ENCODE results near the gene DDX43.

Gene DDX43

GRCh38 chr6:73413102-73413501 lies 18.5 kb downstream of the DDX43 start:
- no peak for TF ChIP-seq ZFX (IDR thresholded peaks at IDR 0.05; ENCODE audit: borderline replicate concordance)
- TF ChIP-seq, protein P1, sequence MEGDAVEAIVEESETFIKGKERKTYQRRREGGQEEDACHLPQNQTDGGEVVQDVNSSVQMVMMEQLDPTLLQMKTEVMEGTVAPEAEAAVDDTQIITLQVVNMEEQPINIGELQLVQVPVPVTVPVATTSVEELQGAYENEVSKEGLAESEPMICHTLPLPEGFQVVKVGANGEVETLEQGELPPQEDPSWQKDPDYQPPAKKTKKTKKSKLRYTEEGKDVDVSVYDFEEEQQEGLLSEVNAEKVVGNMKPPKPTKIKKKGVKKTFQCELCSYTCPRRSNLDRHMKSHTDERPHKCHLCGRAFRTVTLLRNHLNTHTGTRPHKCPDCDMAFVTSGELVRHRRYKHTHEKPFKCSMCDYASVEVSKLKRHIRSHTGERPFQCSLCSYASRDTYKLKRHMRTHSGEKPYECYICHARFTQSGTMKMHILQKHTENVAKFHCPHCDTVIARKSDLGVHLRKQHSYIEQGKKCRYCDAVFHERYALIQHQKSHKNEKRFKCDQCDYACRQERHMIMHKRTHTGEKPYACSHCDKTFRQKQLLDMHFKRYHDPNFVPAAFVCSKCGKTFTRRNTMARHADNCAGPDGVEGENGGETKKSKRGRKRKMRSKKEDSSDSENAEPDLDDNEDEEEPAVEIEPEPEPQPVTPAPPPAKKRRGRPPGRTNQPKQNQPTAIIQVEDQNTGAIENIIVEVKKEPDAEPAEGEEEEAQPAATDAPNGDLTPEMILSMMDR (IDR thresholded peaks at IDR 0.05), result no peak
- no peak overlapping the region for H3K27ac ChIP-seq

DNA sequence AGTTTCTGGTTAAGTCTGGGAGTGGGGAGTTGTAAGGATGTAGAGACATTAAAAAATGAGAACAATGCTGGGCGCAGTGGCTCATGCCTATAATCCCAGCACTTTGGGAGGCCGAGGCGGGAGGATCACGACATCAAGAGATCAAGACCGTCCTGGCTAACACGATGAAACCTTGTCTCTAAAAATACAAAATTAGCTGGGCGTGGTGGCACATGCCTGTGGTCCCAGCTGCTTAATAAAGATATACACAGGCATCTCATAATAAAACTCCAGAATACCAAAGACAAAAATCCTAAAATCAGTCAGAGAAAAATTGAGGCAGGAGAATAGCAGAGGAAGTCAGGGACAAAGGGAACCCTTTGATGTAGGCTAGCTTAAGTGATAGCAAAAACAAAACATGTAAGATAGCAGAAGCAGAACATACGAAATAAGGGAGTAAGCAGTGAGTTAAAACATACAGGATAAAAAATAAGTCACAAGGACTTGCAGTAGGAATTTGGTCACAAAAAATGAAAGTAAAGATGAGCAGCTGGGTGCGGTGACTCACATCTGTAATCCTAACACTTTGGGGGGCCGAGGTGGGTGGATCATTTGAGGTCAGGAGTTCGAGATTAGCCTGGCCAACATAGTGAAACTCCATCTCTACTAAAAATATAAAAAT lies 23.6 kb downstream of the DDX43 start:
- no peak overlapping the region for H3K27ac ChIP-seq
- TF ChIP-seq, protein P1 (IDR thresholded peaks at IDR 0.05), result no peak
- TF ChIP-seq ZFX (IDR thresholded peaks at IDR 0.05; ENCODE audit: borderline replicate concordance), result no peak

DNA sequence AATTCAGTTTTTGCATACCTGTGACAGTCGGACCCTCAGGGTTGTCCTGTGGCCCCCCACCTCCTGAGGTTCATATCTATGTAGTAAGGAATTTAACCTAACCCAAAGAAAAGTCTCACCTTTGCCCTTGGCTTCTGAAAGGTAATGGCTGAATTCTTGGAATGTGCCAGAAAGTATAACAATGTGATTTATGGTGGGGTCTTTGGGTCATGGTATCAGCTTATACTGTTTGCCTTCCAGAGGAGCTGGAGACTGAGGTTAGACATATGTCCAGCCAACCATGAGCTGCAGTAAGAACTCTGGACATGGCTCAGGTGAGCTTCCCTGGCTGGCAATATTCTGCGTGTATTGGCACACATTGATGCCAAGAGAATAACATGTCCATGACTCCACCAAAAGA lies 26.9 kb downstream of the DDX43 start:
- peak overlapping the region; percentile 15; the same call in 1 of the 2 replicates for H3K27ac ChIP-seq
- TF ChIP-seq, protein P1 (IDR thresholded peaks at IDR 0.05), result no peak
- TF ChIP-seq ZFX (IDR thresholded peaks at IDR 0.05; ENCODE audit: borderline replicate concordance), result no peak

GRCh38 chr6:73435236-73435635 lies 40.6 kb downstream of the DDX43 start:
- no peak overlapping the region for H3K27ac ChIP-seq
- no peak for TF ChIP-seq ZFX (IDR thresholded peaks at IDR 0.05; ENCODE audit: borderline replicate concordance)
- TF ChIP-seq, protein P1 (IDR thresholded peaks at IDR 0.05), result no peak

- no peak for TF ChIP-seq ZFX (IDR thresholded peaks at IDR 0.05; ENCODE audit: borderline replicate concordance)
- TF ChIP-seq, protein P1 (IDR thresholded peaks at IDR 0.05), result no peak
- no peak overlapping the region for H3K27ac ChIP-seq
These were observed 48.9 kb downstream of the DDX43 start for GRCh38 chr6:73443555-73443954.

DNA sequence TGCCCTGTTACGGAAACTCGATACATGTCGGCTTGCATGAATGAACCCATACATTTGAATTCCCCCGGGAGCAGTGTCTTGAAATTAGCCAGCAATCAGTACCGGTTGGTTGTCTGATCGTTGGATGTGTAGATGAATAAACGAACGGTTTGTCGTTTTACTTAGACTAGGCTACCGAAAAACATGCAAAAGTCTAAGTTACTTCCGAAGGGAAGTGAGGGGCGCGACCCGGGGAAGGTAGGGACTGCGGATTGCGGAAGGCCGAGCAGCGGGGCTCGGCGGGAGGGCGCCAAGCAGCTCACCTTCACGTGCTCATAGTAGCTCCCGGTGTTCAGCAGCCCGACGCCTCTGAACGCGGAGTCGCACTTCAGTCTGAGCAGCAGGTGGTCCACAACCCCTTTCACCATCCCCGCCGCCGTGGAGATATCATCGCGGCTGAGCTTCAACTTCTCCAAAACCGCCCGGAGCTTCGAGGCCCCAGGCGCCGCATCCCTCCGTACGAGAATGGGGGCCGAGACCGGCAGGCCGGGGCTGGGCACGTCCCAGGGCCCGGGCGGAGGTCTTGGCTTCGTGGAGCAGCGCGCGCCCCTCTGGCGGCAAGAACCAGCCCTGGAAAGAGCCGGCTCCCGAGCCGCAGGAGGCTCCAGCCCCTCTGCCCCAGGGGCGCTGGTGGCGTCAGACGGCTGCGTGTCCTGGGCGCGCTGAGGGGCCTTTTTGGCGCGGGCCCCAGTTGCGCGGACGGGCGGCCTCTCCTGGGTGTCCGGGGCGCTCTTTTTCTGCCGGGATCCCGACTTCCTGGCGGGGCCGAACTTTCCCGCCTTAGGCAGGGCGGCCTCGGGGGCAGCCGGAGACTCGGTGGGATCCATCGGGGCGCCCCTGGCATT lies 56.8 kb downstream of the DDX43 start:
- no peak for TF ChIP-seq ZFX (IDR thresholded peaks at IDR 0.05; ENCODE audit: borderline replicate concordance)
- TF ChIP-seq, protein P1 (IDR thresholded peaks at IDR 0.05), result no peak
- H3K27ac ChIP-seq, result no peak overlapping the region

DNA sequence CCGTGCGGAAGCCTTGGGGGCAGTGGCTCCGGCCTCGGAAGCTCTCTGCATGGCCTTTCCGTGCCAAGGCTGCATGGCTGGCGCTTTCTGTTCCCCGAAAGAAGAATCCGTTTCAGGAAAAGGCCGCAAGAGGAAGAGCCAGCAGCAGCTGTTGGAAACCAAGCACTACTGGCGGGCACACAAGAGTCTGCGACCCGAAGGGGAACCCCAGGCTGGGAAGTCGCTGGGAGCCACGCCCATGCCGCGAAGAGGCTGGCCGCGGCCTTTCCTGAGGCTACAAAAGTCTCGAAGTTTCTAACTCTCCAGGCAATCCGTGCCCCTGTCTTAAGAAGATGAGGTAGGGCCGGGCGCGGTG lies 57.5 kb downstream of the DDX43 start, which contains the start of gene CGAS:
TSS of gene CGAS (minus strand) at position 191 of the 355 bp plus-strand sequence. CDS start at position 75, 116 bp downstream.
- no peak within 1 kb of the TSS for H3K27ac ChIP-seq
- no peak for TF ChIP-seq ZFX (IDR thresholded peaks at IDR 0.05; ENCODE audit: borderline replicate concordance)
- TF ChIP-seq, protein P1 (IDR thresholded peaks at IDR 0.05), result no peak
